ENCODE measurements around the gene IQCH.
"Not testable (repeated sequence)": the region's sequence is repeated elsewhere in the genome, so short reads cannot be mapped to it uniquely, and the experiment has no call there.

IQCH gene

DNA sequence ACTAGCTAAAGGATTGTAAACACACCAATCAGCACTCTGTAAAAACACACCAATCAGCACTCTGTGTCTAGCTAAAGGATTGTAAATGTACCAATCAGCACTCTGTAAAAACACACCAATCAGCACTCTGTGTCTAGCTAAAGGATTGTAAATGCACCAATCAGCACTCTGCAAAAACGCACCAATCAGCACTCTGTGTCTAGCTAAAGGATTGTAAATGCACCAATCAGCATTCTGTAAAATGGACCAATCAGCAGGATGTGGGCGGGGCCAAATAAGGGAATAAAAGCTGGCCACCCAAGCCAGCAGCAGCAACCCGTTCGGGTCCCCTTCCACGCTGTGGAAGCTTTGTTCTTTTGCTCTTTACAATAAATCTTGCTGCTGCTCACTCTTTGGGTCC, 8.0 kb upstream of the IQCH start:
- not testable (repeated sequence) for DNase-seq

DNA sequence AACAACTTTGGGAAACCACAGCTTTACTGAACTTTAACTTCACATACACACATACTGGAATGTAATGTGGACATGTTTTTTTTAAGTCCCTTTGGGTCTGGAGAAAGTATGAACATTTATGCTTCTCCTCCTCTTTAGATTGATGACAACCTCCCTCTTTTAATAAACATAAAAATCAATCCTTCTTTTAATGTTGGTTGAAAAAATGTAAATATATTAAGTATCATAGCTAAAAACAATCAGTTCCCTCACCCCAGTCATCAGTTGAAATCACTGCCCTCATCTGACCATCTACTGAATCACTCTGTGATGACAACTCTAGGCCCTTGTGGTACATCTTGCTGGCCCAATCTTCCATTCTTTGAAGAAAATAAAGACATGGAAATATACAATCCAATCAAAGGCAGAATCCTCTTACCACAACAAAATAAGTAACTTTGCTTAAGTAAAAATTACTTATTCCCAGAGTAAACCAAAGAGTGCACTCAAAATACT, 6.5 kb upstream of the IQCH start:
- no peak for DNase-seq

DNA sequence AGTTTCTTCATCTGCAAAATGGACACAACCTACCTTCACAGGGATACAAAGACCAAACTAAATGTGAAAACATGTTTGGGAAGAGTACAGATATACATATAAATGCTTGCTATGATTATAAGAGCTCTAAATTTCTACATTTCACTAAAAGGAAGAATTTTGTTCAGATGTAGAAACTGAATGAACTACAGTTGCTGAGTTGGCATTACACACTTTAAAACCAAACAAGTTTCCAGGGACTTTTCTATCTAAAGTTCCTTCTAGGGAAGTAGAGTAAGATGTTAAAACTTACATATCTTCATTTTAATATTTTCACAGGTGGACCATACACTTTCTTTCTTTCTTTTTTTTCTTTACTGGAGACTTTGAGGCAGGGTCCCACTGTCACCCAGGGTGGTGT, 4.8 kb upstream of the IQCH start:
- no peak for DNase-seq

DNA sequence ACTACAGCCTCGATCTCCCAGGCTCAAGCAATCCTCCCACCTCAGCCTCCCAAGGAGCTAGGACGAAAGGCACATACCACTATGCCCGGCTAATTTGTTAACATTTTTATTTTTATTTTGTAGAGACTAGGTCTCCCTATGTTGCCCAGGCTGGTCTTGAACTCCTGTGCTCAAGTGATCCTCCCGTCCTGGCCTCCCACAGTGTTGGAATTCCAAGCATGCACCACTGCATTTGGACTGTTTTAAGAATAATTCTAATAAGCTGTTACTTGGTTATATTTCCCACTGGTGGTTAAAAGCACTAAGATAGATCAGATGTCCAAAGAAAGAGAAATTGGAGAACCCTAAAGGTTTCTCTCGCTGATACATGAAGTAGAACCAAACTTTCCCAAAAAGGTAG, 3.3 kb upstream of the IQCH start:
- DNase-seq = no peak

DNA sequence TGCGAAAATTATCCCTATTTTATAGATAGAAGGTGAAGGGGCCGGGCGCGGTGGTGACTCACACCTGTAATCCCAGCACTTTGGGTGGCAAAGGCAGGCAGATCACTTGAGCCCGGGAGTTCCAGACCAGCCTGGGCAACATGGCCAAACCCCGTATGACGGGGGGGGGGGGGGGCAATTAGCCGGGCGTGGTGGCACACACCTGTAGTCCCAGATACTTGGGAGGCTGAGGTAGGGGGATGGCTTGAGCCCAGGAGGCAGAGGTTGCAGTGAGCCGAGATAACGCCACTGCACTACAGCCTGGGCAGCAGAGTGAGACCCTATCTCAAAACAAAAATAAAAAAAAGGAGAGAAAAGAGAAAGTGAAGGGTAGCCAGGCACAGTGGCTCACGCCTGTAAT, 1.5 kb upstream of the IQCH start:
- DNase-seq = no peak

DNA sequence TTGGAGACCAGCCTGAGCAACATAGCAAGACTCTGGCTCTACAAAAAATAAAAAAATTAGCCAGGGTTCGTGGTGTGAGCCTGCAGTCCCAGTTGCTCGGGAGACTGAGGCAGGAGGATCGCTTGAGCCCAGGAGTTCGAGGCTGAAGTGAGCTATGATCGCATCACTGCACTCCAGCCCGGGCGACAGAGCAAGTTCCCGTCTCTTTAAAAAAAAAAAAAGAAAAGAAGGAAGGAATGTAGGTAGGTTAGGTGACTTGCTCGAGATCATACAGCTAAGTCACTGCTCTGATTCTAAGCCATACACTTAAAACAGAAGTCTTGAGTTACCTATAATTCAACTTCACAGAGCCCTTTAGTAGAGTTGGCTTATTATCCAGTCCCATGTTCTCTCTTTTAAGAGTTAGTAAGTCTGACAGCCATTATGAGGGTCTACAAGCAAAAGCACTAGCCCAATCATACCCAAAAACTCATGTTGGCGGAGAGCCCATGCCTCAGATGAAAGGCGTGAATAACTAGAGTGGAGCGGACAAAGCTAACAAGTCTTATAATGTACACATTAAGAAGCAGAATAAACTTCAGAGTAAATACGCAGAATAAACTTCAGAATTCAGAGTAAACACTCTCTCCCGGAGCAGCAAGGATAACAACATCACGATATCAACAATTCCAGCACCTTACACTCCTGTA, 893 bp upstream of the IQCH start:
- DNase-seq = no peak

DNA sequence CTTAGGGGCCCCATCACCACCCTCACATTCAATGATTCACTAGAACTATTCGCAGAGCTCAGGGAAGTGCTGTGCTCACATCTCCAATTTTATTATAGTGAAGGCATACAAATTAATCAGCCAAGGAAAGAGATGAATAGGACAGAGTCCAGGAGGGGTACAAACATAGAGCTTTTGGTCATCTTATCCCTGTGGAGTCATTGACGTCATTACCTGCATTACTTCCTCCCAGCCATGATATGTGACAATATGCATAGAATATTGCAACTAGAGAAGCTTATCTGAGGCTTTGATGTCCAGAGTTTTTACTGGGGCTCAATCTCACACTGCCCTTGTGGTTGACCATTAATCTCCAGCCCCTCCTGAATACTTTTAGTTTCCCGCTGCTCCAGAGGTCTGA, 1.5 kb downstream of the IQCH start:
- DNase-seq = no peak

DNA sequence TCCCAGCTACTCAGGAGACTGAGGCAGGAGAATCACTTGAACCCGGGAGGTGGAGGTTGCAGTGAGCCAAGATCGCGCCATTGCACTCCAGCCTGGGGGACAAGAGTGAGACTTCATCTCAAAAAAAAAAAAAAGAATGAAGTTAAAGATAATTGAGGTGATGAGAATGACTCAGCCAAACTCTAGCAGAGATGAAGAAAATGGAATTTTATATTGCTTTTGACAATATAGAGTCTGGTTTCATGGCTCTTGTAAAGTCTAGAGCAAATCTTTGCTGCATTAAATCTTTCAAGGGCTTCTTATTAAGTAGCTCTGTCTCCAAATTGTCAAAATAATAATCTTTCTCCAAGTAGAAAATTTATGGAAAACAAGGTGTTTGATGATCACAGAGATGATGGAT, 3.8 kb downstream of the IQCH start:
- DNase-seq = not testable (repeated sequence)

DNA sequence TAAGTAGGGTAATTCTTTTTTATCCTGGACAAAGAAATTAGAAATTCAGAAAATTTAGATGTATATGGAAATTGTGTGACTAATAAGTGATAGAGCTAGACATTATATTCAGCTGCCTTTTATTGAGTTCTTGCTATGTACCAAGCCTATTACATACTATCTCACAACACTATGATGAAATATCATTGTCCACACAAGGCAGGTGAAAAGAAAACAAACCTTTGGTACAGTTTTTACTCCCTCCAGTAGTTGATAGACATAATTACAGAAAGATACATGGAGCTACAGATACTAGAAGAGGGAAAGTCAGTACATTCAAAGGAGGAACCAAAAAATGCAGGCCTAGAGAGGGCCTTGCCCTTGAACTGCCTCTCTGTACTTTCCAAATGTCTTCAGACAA, 4.8 kb downstream of the IQCH start:
- no peak for DNase-seq

DNA sequence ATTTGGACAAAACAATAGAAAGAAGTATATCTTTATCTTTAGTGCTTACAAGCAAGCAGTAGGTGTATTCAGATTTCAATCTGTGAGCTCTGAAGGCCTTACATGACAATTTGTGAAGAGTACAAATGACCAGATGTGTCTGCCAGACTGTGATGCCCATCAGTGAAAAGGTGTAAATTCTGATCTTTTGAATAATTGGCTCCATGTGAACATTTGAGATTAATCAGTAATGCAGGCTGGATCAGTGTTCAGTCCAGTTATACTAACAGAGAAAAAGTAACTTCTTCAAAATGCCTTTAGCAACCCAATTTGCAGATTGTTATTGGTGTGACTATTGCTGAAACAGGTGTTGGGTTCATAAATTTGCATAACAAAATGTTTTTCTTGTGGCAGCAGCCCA, 5.2 kb downstream of the IQCH start:
- no peak for DNase-seq

DNA sequence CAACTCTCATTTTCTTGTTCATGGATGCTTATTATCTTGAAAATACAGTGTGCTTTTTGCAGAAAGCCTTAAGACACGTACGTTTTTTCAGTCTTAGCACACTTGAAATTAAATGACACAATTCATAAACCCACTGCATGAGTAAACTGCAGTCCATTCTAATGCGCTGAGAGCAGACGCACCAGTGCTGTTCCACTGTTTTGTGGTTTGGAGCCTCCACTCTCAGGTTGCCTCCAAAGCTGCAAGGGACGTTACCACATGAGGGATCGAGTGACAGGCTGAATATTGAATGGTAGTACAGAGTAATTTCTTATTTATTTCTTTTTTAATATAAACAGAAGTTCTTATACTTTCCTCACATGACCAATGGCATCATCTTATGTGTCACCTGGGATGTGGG, 12.3 kb downstream of the IQCH start:
- DNase-seq = no peak

DNA sequence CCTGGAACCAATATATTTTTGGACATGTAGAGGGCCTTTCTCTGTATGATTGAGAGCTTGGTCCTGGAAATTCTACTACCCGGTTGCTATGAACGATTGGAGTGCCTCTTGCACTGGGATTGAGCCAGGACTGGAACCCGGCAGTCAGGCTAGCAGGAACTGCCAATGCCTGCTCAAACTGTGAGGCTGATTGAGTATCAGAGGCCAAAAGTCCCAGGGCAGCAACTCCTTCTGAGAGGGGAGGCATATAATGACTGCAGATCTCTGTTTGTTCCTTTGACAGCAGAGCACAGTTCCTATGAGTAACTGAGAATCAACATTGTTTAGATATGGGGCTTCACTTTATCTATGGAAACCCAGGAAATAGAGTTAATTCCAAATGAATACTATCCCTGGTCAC, 12.9 kb downstream of the IQCH start:
- DNase-seq = no peak

DNA sequence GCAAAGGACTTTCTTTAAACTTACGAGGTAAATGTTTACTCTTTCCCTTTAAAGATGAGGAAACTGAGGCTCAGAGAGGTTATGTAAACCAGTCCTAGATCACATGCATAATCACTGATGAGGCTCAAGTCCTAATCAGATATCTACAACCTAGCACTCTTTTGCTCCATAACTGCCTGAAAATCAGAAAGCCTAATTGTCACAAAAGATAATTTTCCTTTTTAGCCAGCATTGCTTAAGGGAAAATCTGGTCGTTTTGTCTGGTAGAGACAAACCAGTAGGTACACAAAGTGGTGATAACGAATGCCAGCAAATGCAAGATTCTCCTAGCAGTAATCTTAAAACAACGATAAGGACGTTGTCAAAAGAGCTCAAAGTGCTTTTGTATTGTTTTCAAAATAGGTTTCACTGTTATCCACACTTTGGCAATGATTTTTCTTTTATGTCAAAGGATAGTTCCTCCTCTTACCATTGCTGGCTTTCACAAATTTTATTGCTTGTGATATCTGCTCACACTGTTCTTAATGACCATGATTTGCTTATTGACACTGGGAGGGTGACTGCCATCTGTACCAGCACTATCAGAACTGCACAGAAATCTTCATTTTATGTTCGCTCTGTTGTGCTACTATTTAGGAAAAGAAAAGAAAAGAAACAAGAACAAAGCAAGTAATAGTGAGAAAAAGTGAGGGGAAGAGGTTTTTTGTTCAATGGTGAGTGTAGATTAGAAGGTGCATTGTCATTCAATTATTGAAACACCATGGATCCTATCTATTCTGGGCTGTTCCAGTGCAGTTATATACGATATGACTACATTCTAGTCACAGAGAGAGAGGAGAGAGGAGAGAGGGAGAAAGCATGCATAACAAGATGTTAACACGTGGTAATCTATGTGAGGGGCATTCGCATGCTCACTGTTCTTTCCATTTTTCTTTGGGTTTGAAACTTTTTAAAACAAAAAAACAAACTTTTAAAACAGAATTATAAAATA, 13.7 kb downstream of the IQCH start:
- no peak for DNase-seq

DNA sequence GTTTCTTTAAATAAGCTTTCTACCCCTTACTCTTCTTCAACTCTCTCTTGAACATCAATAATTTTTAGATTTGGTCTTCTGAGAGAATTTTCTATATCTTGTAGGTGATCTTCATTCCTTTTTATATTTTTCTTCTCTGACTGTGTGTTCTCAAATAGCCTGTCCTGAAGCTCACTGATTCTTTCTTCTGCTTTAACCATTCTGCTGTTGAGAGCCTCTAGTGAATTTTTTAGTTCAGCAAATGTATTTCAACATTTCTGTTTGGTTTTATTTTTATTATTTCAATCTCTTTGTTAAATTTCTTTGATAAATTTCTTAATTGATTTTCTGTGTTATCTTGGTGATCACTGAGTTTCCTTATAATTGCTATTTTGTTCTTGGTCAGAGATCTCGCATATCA, 19.6 kb downstream of the IQCH start:
- DNase-seq = no peak

DNA sequence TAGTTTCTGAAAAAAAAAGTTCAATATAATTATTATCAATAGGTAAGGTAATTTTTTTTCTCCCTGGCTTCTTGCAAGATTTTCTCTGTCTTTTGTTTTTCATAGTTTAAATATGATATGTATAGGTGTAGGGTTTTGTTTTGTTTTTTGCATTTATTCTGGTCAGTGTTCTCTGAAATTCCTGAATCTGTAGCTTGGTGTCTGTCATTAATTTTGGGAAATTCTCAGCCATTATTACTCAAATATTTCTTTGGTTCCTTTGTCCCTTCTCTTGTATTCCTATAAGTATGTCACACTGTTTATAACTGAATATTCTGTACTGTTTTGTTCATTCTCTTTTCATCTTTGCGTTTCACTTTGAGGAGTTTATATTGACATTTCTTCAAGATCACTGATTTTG, 22.1 kb downstream of the IQCH start:
- DNase-seq = no peak

DNA sequence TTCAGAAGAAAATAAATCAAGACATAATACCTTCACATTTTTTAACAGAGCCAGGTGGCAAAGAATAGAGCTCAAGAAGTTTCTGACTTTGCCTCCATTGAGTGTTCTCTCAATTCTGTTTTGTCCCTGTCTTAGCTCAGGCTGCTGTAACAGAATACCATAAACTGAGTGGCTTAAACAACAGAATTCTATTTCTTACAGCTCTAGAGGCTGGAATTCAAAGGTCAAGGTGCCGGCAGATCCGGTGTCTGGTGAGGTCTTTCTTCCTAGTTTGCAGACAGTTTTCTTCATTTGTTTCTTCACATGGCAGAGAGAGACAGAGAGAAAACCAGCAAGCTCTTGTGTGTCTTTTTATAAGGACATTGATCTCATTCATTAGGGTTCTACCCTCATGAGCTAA, 25.6 kb downstream of the IQCH start:
- DNase-seq = no peak

DNA sequence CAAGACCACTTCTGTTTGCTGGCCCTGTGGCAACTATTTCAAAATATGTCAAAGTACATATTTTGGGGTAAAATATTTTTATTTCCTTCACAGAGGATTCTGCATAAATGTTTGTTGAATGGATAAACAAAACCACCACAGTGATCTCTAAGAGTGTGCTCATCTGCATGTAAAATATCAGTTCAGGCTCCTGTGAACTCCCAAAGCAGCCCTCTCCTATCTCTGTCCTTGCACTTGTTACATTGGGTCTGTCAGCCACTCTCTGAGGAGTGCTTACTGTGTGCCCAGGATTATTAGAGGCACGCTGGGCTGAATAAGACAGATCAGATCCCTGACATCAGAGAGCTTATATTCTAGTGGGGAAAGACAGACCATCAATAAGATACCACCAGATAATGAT, 27.1 kb downstream of the IQCH start:
- DNase-seq = no peak

DNA sequence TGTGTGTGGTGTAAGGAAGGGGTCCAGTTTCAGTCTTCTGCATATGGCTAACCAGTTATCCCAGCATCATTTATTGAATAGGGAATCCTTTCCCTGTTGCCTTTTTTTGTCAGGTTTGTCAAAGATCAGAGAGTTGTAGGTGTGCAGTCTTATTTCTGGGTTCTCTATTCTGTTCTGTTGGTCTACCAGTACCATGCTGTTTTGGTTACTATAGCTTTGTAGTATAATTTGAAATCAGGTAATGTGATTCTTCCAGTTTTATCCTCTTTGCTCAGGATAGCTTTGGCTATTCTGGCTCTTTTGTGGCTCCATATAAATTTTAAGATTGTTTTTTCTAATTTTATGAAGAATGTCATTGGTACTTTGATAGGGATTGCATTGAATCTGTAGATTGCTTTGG, 31.0 kb downstream of the IQCH start:
- DNase-seq = not testable (repeated sequence)

DNA sequence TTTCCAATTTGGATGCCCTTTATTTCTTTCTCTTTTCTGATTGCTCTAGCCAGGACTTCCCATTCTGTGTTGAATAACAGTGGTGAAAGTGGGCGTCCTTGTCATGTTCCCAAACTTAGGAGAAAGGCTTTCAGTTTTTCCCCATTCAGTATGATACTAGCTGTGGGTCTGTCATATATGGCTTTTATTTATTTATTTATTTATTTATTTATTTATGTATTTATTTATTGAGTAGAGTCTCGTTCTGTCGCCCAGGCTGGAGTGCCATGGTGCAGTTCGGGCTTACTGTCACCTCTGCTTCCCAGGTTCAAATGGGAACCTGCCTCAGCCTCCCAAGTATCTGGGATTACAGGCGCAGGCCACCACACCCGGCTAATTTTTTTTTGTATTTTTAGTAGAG, 31.8 kb downstream of the IQCH start:
- not testable (repeated sequence) for DNase-seq

DNA sequence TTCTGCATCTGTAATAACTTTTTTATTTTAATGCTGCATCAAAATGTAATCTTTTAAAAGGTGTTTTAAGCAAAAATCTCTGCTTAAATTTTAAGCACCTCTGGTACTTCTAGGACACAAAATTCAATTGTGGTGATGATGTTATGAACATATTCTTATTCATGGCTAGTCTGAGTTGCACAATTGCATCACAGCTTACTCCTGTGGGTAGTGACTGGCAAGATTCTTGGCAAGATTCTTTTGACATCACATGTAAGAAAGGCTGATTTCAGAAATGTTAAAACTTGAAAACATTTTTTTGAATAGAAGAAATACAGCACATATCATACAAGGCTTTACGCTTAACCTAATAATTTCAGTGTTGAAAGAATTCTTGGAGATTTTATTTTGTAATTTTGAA, 35.7 kb downstream of the IQCH start:
- no peak for DNase-seq

DNA sequence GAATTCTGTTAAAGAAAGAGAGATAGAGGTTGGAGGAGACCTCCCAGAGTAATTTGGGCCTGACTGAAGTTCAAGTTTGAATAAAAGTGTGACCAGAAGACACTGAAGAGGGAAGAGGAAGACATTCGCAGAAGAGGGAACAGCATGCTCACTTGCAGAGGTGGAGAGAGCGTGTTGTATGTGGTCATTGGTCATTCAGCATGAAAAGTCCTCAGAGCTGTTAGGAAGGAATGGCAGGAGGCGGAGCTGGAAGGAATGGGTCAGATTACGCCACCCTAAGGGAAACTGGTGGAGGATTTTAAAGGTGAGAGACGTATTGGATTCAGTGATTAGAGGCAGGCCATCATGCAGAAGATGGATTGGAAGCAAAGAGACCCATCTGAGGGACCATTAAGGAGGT, 41.6 kb downstream of the IQCH start:
- no peak for DNase-seq

DNA sequence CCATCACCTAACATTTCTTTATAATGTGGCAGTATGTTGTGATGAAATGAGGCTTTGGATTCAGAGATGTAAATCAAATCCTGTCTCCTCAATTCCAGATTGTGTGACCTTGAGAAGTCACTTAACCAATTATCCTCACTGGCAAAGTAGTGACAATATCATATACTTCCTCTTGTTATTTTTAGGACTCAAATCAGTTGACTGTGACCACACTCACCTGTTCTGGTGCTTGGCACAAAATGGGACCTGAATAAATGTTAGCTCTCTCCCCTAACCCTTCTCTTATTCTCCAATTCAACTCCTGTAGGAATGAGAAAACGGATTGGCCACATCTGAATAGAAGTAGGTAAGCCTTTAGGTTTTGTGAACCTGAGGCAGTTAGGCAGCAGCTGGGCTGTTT, 42.1 kb downstream of the IQCH start:
- no peak for DNase-seq

DNA sequence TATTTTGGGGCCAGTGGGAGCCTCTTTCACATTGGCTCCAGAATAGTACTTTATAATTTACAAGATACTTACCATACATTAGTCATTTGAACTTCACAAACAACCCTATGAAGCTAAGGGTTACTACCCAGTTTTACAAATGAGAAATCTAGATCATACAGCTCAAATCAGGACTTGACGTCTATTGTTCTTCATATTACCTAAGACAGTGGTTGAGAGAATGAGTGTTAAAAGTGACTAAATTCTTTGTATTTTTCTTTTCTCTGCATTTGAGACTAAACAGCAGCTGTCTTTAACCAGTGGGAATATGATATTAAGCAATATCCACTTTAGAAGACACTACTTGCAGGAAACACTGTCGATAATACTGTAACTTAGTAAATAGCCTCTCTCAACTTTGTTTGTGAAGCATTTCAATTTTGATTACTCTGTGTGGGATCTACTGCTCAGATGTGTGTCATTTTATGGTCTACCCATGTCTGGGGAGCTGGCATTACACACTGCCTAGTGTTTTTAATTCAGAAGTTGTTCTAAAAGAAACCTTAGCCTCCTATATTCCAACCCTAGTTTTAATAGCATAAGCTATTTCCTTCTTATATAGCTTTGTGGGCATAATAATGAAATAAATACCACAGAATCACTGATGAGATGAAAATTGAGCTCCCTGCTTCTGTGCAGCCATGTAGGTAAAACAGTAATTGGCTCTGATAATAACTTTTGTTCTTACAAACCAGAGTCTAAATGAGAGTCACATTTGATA, 45.9 kb downstream of the IQCH start:
- no peak for DNase-seq
